OCI-M2 (cell line): ENCODE measurements around the gene CCL4.
"Not testable (repeated sequence)": the region's sequence is repeated elsewhere in the genome, so short reads cannot be mapped to it uniquely, and the experiment has no call there.

Experiments
- DNase-seq: peaks from one replicate; lab custom pipeline; 2025; ENCODE audit not compliant: unreplicated experiment; lab: John Stamatoyannopoulos, UW

CCL4 gene

GRCh38 chr17:36103401-36103975, at the start of gene CCL4:
TSS of gene CCL4 (plus strand) at chr17:36103827. CDS start at chr17:36103906, 79 bp downstream.
- not testable (repeated sequence) for DNase-seq

GRCh38 chr17:36055171-36055570, 48.5 kb upstream of the CCL4 start:
- no peak for DNase-seq

- DNase-seq = no peak
Measured at GRCh38 chr17:36055921-36056520, 47.6 kb upstream of the CCL4 start.

- DNase-seq = no peak
Measured at GRCh38 chr17:36057911-36058310, 45.7 kb upstream of the CCL4 start.

GRCh38 chr17:36059406-36059805, 44.2 kb upstream of the CCL4 start:
- DNase-seq = no peak

GRCh38 chr17:36060816-36061215, 42.8 kb upstream of the CCL4 start:
- no peak for DNase-seq

- DNase-seq = no peak
Measured at GRCh38 chr17:36063786-36064541, 39.7 kb upstream of the CCL4 start, which contains the start of gene CCL18. TSS of gene CCL18 (plus strand) at chr17:36064272. CDS start at chr17:36064343, 71 bp downstream.

- no peak for DNase-seq
Measured at GRCh38 chr17:36066365-36066985, 37.2 kb upstream of the CCL4 start.

- no peak for DNase-seq
Measured at GRCh38 chr17:36068524-36068923, 35.1 kb upstream of the CCL4 start.

GRCh38 chr17:36069136-36069535, 34.5 kb upstream of the CCL4 start:
- no peak for DNase-seq

- DNase-seq = no peak
Measured at GRCh38 chr17:36070427-36070826, 33.2 kb upstream of the CCL4 start.

- no peak for DNase-seq
Measured at GRCh38 chr17:36071751-36072150, 31.9 kb upstream of the CCL4 start.

- DNase-seq = no peak
Measured at GRCh38 chr17:36072431-36073121, 31.1 kb upstream of the CCL4 start.

GRCh38 chr17:36074365-36074764, 29.3 kb upstream of the CCL4 start:
- no peak for DNase-seq

GRCh38 chr17:36081681-36082471, 21.8 kb upstream of the CCL4 start:
- DNase-seq = not testable (repeated sequence)

- DNase-seq = not testable (repeated sequence)
Measured at GRCh38 chr17:36082482-36083120, 21.0 kb upstream of the CCL4 start.

- DNase-seq = not testable (repeated sequence)
Measured at GRCh38 chr17:36083691-36084090, 19.9 kb upstream of the CCL4 start.

GRCh38 chr17:36085765-36086164, 17.9 kb upstream of the CCL4 start:
- no peak for DNase-seq

- no peak for DNase-seq
Measured at GRCh38 chr17:36086791-36087190, 16.8 kb upstream of the CCL4 start.

GRCh38 chr17:36087471-36087870, 16.2 kb upstream of the CCL4 start:
- not testable (repeated sequence) for DNase-seq
